Neural cell (in vitro differentiated cells): ENCODE results near the gene DCUN1D2. TPM values are rescaled to one million over a fixed set of nuclear protein-coding genes. Genes with fewer than 3 reads are reported as not detected.

Source experiments
- H2AFZ ChIP-seq: fragments of 200-600, 300-800 bp; sonication (generic), shearing (Covaris generic); 2 replicates; pipeline ENCODE4 v1.6.0; 2014; ENCODE audit warnings: low read depth, mild to moderate bottlenecking, antibody characterized with exemption, low read length, moderate library complexity
- H3F3A ChIP-seq: fragments of 200-600 bp; shearing (Covaris generic); 2 replicates; pipeline ENCODE4 v1.6.1; 2016; ENCODE audit warnings: mild to moderate bottlenecking, moderate library complexity, mixed read lengths, antibody characterized with exemption, low read length; ENCODE audit not compliant: insufficient read depth, poor library complexity, severe bottlenecking
- H3K27ac ChIP-seq: fragments of 200-600, 300-800 bp; sonication (generic), shearing (Covaris generic); 2 replicates; pipeline ENCODE4 v1.5.1; 2014; ENCODE audit warnings: mild to moderate bottlenecking, low read length, moderate library complexity
- H3K27me3 ChIP-seq: fragments of 300-800, 200-600 bp; sonication (generic), shearing (Covaris generic); 2 replicates; pipeline ENCODE4 v1.6.0; 2014; ENCODE audit warnings: mild to moderate bottlenecking, low read depth, low read length, moderate library complexity; ENCODE audit not compliant: insufficient read depth
- H3K36me3 ChIP-seq: fragments of 300-800, 200-600 bp; sonication (generic), shearing (Covaris generic); 2 replicates; pipeline ENCODE4 v1.5.1; 2014; ENCODE audit warnings: mild to moderate bottlenecking, antibody characterized with exemption, low read length, moderate library complexity; ENCODE audit not compliant: insufficient read depth
- H3K4me2 ChIP-seq: fragments of 300-800, 200-600 bp; sonication (generic), shearing (Covaris generic); 2 replicates; pipeline ENCODE4 v1.6.0; 2014; ENCODE audit warnings: mild to moderate bottlenecking, low read length
- H3K4me3 ChIP-seq: fragments of 300-800, 200-600 bp; sonication (generic), shearing (Covaris generic); 2 replicates; pipeline ENCODE4 v1.5.1; 2014; ENCODE audit warnings: mild to moderate bottlenecking, low read length, moderate library complexity
- H3K79me2 ChIP-seq: fragments of 200-600 bp; shearing (Covaris generic); replicated peaks from 2 replicates; pipeline ENCODE4 v1.6.0; 2014; ENCODE audit warnings: mild to moderate bottlenecking, low read length, moderate library complexity; ENCODE audit not compliant: insufficient read depth
- H3K9ac ChIP-seq: fragments of 300-800, 200-600 bp; sonication (generic), shearing (Covaris generic); 2 replicates; pipeline ENCODE4 v1.6.1; 2016; ENCODE audit warnings: mild to moderate bottlenecking, low read length, mixed read lengths
- H3K9me2 ChIP-seq: fragments of 200-600 bp; shearing (Covaris generic); 2 replicates; pipeline ENCODE4 v1.6.1; 2016; ENCODE audit warnings: mild to moderate bottlenecking, low read length, mixed read lengths; ENCODE audit not compliant: insufficient read depth
- H3K9me3 ChIP-seq: fragments of 200-600, 300-800 bp; sonication (generic), shearing (Covaris generic); 2 replicates; pipeline ENCODE4 v1.6.1; 2016; ENCODE audit warnings: mild to moderate bottlenecking, mixed run types, low read length, moderate library complexity, mixed read lengths
- H4K20me1 ChIP-seq: fragments of 200-600 bp; shearing (Covaris generic); 2 replicates; pipeline ENCODE4 v1.6.1; 2016; ENCODE audit warnings: mild to moderate bottlenecking, mixed run types; ENCODE audit not compliant: insufficient read depth
- EP300 ChIP-seq: fragments of 450-650 bp; conservative IDR thresholded peaks from 2 replicates; pipeline ENCODE4 v1.6.1; 2014; ENCODE audit warnings: antibody characterized with exemption, mild to moderate bottlenecking, moderate library complexity; ENCODE audit not compliant: poor library complexity, severe bottlenecking
- EZH2 ChIP-seq: fragments of 200-600, 300-800 bp; shearing (Covaris generic), sonication (generic); IDR thresholded peaks from 2 replicates; pipeline ENCODE4 v1.6.1; 2014; ENCODE audit warnings: antibody characterized with exemption, low read length, borderline replicate concordance, mild to moderate bottlenecking; ENCODE audit not compliant: insufficient read depth, poor library complexity, severe bottlenecking
- MXI1 ChIP-seq: fragments of 450-650 bp; conservative IDR thresholded peaks from 2 replicates; pipeline ENCODE4 v1.6.1; 2014; ENCODE audit warnings: antibody characterized with exemption, mild to moderate bottlenecking; ENCODE audit not compliant: poor library complexity, severe bottlenecking
- POLR2AphosphoS5 ChIP-seq: IDR thresholded peaks from 2 replicates; pipeline ENCODE4 v1.6.1; 2012
- RAD21 ChIP-seq: fragments of 450-650 bp; conservative IDR thresholded peaks from 2 replicates; pipeline ENCODE4 v1.6.1; 2014; ENCODE audit warnings: antibody characterized with exemption, mild to moderate bottlenecking, moderate library complexity
- SMC3 ChIP-seq: fragments of 450-650 bp; conservative IDR thresholded peaks from 2 replicates; pipeline ENCODE4 v1.6.1; 2014; ENCODE audit warnings: antibody characterized with exemption, mild to moderate bottlenecking, moderate library complexity; ENCODE audit not compliant: poor library complexity
- TAF1 ChIP-seq: IDR thresholded peaks from 2 replicates; pipeline ENCODE4 v1.6.1; 2012; ENCODE audit warnings: low read depth
- polyA plus RNA-seq: library from polyadenylated mRNA; depleted of rRNA; stranded (reverse); fragments of >200 nt; gene quantifications from 2 replicates; pipeline ENCODE4 v1.2.3, GENCODE V29; 2014
- TF ChIP-seq, protein P1 (sequence below): fragments of 450-650 bp; IDR thresholded peaks from 2 replicates; pipeline ENCODE4 v1.5.1; 2014; ENCODE audit warnings: antibody characterized with exemption, mild to moderate bottlenecking, moderate library complexity; ENCODE audit not compliant: poor library complexity, severe bottlenecking
- TF ChIP-seq, protein P2 (sequence below): IDR thresholded peaks from 2 replicates; pipeline ENCODE4 v1.6.1; 2012; ENCODE audit warnings: borderline replicate concordance

DCUN1D2 gene
- polyA plus RNA-seq, 1 donor from 2014 or later: 55.9 TPM

DNA sequence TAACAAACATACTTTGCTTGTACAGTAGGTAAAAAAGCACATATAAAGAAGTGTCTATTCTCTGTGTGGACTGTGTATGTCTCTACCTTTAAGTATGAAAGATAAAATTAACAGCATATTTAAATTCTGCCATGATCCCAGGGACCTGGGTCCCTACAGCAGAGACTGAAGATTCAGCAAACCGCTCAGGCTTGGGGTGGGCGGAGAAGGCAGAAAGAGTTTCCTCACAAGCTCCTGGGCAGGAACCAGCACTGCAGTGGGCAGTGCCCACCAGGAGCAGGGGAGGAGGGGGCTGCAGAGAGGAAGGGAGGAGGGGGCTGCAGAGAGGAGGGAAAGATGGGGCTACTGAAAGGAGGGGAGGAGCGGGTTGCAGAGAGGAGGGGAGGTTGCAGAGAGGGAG is 81.9 kb downstream of the DCUN1D2 start:
- no peaks in the 10 kb centered on the region for H4K20me1 ChIP-seq
- H3K4me3 ChIP-seq: no peak overlapping the region
- no peaks in the 10 kb centered on the region for H3K36me3 ChIP-seq
- no peak overlapping the region for H3K27ac ChIP-seq
- H3K79me2 ChIP-seq: no peaks in the 10 kb centered on the region
- H3K9ac ChIP-seq: no peak overlapping the region
- H3F3A ChIP-seq: no peaks in the 10 kb centered on the region
- no peak for TF ChIP-seq POLR2AphosphoS5
- TF ChIP-seq, protein P1, sequence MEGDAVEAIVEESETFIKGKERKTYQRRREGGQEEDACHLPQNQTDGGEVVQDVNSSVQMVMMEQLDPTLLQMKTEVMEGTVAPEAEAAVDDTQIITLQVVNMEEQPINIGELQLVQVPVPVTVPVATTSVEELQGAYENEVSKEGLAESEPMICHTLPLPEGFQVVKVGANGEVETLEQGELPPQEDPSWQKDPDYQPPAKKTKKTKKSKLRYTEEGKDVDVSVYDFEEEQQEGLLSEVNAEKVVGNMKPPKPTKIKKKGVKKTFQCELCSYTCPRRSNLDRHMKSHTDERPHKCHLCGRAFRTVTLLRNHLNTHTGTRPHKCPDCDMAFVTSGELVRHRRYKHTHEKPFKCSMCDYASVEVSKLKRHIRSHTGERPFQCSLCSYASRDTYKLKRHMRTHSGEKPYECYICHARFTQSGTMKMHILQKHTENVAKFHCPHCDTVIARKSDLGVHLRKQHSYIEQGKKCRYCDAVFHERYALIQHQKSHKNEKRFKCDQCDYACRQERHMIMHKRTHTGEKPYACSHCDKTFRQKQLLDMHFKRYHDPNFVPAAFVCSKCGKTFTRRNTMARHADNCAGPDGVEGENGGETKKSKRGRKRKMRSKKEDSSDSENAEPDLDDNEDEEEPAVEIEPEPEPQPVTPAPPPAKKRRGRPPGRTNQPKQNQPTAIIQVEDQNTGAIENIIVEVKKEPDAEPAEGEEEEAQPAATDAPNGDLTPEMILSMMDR: no peak
- TF ChIP-seq TAF1: no peak
- TF ChIP-seq SMC3: no peak
- TF ChIP-seq EZH2: no peak
- TF ChIP-seq RAD21: no peak
- TF ChIP-seq, protein P2, sequence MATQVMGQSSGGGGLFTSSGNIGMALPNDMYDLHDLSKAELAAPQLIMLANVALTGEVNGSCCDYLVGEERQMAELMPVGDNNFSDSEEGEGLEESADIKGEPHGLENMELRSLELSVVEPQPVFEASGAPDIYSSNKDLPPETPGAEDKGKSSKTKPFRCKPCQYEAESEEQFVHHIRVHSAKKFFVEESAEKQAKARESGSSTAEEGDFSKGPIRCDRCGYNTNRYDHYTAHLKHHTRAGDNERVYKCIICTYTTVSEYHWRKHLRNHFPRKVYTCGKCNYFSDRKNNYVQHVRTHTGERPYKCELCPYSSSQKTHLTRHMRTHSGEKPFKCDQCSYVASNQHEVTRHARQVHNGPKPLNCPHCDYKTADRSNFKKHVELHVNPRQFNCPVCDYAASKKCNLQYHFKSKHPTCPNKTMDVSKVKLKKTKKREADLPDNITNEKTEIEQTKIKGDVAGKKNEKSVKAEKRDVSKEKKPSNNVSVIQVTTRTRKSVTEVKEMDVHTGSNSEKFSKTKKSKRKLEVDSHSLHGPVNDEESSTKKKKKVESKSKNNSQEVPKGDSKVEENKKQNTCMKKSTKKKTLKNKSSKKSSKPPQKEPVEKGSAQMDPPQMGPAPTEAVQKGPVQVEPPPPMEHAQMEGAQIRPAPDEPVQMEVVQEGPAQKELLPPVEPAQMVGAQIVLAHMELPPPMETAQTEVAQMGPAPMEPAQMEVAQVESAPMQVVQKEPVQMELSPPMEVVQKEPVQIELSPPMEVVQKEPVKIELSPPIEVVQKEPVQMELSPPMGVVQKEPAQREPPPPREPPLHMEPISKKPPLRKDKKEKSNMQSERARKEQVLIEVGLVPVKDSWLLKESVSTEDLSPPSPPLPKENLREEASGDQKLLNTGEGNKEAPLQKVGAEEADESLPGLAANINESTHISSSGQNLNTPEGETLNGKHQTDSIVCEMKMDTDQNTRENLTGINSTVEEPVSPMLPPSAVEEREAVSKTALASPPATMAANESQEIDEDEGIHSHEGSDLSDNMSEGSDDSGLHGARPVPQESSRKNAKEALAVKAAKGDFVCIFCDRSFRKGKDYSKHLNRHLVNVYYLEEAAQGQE: no peak
- no peak for TF ChIP-seq MXI1
- no peak for TF ChIP-seq EP300
- H3K4me2 ChIP-seq: no peak overlapping the region
- H3K27me3 ChIP-seq: no peaks in the 10 kb centered on the region
- no peaks in the 10 kb centered on the region for H3K9me2 ChIP-seq
- H2AFZ ChIP-seq: no peak overlapping the region
- no peaks in the 10 kb centered on the region for H3K9me3 ChIP-seq

DNA sequence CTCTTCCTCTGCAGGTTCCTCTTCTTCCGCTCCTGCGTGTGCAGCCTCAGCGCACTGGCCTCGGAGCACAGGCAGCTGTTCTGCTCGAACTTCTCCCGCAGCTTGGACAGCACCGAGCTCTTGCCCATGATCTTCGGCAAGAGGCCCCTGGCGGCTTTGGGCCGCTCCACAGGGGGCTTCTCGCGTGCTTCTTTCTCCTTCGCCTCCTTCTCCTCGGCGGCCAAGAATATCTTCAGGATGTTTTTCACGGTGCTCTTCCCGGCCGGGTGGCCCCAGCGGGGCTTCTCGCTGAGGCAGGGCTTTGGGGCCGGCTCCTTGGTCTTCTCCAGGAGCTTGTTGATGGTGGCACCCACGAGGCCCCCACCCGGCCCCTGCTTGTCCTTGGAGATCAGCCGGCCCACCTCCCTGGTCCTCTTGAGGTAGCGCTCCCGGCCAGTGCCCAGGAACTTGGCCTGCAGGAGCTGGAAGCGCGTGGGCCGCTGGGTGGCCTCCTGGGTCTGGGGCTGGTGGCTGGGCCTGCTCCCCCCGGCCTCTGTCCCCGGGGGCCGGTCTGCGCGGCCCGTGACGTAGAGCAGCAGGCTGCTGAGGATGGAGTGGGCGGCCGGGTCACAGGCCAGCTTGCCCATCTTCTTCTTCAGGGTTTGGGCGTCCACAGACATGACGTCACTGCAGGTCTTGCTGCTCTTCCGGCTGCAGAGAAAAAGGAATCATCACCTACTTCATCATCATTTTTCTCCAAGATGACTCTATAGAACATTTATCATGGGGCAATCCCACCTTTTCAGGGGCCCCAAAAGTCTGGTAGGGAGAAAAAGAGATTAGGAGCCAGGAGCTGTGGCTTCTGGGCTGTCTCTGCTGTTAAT is 82.7 kb downstream of the DCUN1D2 start:
- no peaks in the 10 kb centered on the region for H3K79me2 ChIP-seq
- TF ChIP-seq, protein P1: no peak
- no peak for TF ChIP-seq TAF1
- no peaks in the 10 kb centered on the region for H4K20me1 ChIP-seq
- H3K9me3 ChIP-seq: no peaks in the 10 kb centered on the region
- H3K36me3 ChIP-seq: no peaks in the 10 kb centered on the region
- no peak overlapping the region for H3K9ac ChIP-seq
- H2AFZ ChIP-seq: no peak overlapping the region
- H3K4me2 ChIP-seq: no peak overlapping the region
- H3K27ac ChIP-seq: no peak overlapping the region
- no peaks in the 10 kb centered on the region for H3K9me2 ChIP-seq
- H3K4me3 ChIP-seq: no peak overlapping the region
- no peaks in the 10 kb centered on the region for H3F3A ChIP-seq
- H3K27me3 ChIP-seq: no peaks in the 10 kb centered on the region
